Cardiac fibroblast (primary cell): ENCODE measurements around the gene SIX4.

Experiments used
- DNase-seq, 2 donors: peaks; one replicate each; pipeline versions ENCODE4 v3.0.0 to v3.0.0-alpha.2; 2010; ENCODE audit warnings: low read depth in 2 of 2
- H3K4me3 ChIP-seq, 2 donors: replicated peaks in 1 of 2; 1 replicate in 1 of 2; 2 replicates in 1 of 2; pipeline ENCODE4 v1.5.1; 2011; ENCODE audit warnings: low read depth in 2 of 2, low read length in 2 of 2, mild to moderate bottlenecking in 2 of 2, moderate library complexity in 1 of 2
- CTCF ChIP-seq: IDR thresholded peaks from one replicate; pipeline ENCODE4 v1.5.1; 2011; ENCODE audit warnings: low read depth, mild to moderate bottlenecking, low read length, inconsistent platforms

SIX4 gene

GRCh38 chr14:60668431-60669112 is 55.6 kb downstream of the SIX4 start:
- DNase-seq = peak in 1 of 2 donors; percentile 16
- no peak for TF ChIP-seq CTCF
- H3K4me3 ChIP-seq = no peak overlapping the region

- no peak for TF ChIP-seq CTCF
These were observed 59.0 kb downstream of the SIX4 start for GRCh38 chr14:60665177-60665550.

GRCh38 chr14:60662982-60663381 is 61.2 kb downstream of the SIX4 start:
- DNase-seq = no peak
- no peak for TF ChIP-seq CTCF
- H3K4me3 ChIP-seq = no peak overlapping the region

More at GRCh38 chr14:60665177-60665550, 59.0 kb downstream of the SIX4 start:
- DNase-seq = no peak
- H3K4me3 ChIP-seq = no peak overlapping the region

- DNase-seq = no peak
- TF ChIP-seq CTCF = no peak
- no peak overlapping the region for H3K4me3 ChIP-seq
These were observed 62.4 kb downstream of the SIX4 start for GRCh38 chr14:60661721-60662120.
